Progenitor cell of endocrine pancreas (in vitro differentiated cells): ENCODE results near the gene NTSR2. TPM values are rescaled to one million over a fixed set of nuclear protein-coding genes. Genes with fewer than 3 reads are reported as not detected.
A peak's percentile ranks its signal among the peaks of the same experiment; 100 is the strongest.
"Not testable (repeated sequence)": the region's sequence is repeated elsewhere in the genome, so short reads cannot be mapped to it uniquely, and the experiment has no call there.

Experiments
- DNase-seq: peaks from one replicate; pipeline ENCODE4 v3.0.0; 2021; ENCODE audit warnings: low spot score; ENCODE audit not compliant: unreplicated experiment
- H3K27ac Mint-ChIP-seq: 2 replicates; pipeline ENCODE4 v1.8.0; 2021; ENCODE audit warnings: mild to moderate bottlenecking, moderate library complexity, mixed read lengths
- H3K27me3 Mint-ChIP-seq: 2 replicates; pipeline ENCODE4 v1.8.0; 2021; ENCODE audit warnings: mixed read lengths
- H3K36me3 Mint-ChIP-seq: 2 replicates; pipeline ENCODE4 v1.8.0; 2022; ENCODE audit warnings: mixed read lengths; ENCODE audit not compliant: insufficient read depth
- H3K4me1 Mint-ChIP-seq: 2 replicates; pipeline ENCODE4 v1.8.0; 2021; ENCODE audit warnings: low read depth, mixed read lengths
- H3K4me3 Mint-ChIP-seq: 2 replicates; pipeline ENCODE4 v1.8.0; 2021; ENCODE audit warnings: low read depth, mild to moderate bottlenecking, moderate library complexity, mixed read lengths
- H3K9me3 Mint-ChIP-seq: 2 replicates; pipeline ENCODE4 v1.8.0; 2021; ENCODE audit warnings: low read depth, mixed read lengths
- CTCF ChIP-seq: fragments of 200-600 bp; sonication (generic); IDR thresholded peaks from one replicate; pipeline ENCODE4 v1.5.0; 2021; ENCODE audit warnings: antibody characterized with exemption, mild to moderate bottlenecking; ENCODE audit not compliant: unreplicated experiment
- total RNA-seq: library from RNA; stranded (reverse); gene quantifications from 2 replicates; pipeline ENCODE4 v1.2.1, GENCODE V29; 2021

NTSR2 gene
- total RNA-seq, 1 donor from 2014 or later = not detected

- peaks cover 41% of the 10 kb centered on the region for H3K27me3 Mint-ChIP-seq
These were observed 5.0 kb downstream of the NTSR2 start for GRCh38 chr2:11665028-11665427.

GRCh38 chr2:11663427-11663826 lies 6.6 kb downstream of the NTSR2 start:
- TF ChIP-seq CTCF = no peak
- peaks cover 3% of the 10 kb centered on the region for H3K36me3 Mint-ChIP-seq
- H3K4me3 Mint-ChIP-seq = no peak overlapping the region
- no peak for DNase-seq
- H3K4me1 Mint-ChIP-seq = no peaks in the 10 kb centered on the region
- peaks cover 11% of the 10 kb centered on the region for H3K9me3 Mint-ChIP-seq
- no peak overlapping the region for H3K27ac Mint-ChIP-seq
- peaks cover 33% of the 10 kb centered on the region for H3K27me3 Mint-ChIP-seq

More at GRCh38 chr2:11665028-11665427, 5.0 kb downstream of the NTSR2 start:
- Mint-ChIP-seq H3K4me1 (no peaks in the 10 kb centered on the region), H3K9me3 (peaks cover 11% of the 10 kb centered on the region), H3K4me3 (no peak overlapping the region), H3K27ac (peak overlapping the region; percentile 49), H3K36me3 (peaks cover 3% of the 10 kb centered on the region)
- no peak for TF ChIP-seq CTCF
- DNase-seq = no peak

DNA sequence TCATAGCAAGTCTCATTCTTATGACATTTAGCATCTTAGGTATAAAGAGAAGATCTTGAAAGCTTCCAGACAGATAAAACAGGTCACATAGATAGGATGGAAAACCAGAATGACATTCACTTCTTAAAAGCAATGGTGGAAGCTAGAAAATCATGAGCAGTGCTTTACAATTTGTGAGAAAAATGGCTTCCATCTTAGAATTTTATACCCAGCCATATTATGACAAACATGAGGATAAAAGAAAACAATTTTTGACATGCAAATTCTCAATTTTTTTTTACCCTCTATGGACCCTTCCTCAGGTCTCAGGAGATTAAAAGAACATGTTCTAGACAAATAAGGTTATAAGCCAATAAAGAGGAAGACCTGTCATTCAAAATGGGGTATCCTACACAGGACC lies 7.1 kb downstream of the NTSR2 start:
- DNase-seq = no peak
- Mint-ChIP-seq H3K36me3 (peaks cover 3% of the 10 kb centered on the region), H3K4me3 (no peak overlapping the region), H3K9me3 (peaks cover 11% of the 10 kb centered on the region), H3K4me1 (no peaks in the 10 kb centered on the region), H3K27ac (no peak overlapping the region), H3K27me3 (peaks cover 29% of the 10 kb centered on the region)
- no peak for TF ChIP-seq CTCF

DNA sequence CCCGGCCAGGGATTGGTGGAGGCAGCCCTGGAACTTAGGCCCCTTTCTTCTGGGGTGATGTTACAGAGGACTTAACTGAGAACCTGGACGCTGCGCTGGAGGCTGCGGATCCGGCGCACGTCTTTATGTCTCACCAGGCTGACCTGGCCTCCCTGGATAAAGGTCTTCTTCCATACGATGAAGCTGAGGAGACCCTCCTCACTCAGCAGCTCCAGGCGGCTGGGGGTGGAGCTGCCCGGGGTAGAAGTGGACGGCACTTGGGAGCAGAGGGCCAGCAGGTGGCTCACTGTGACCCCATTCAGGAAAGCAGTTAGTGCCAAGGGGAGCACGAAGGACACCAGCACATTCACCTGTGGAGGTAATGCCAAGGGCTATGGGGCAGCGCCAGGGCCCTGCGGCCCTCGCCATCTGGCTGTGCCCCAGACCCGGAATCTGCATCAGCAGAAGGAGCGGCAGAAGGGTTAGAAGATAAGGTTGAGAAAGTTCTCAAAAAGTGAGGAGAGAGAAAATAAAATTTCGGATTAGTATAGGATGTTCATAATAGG lies 8.0 kb downstream of the NTSR2 start:
- Mint-ChIP-seq H3K9me3 (peaks cover 11% of the 10 kb centered on the region), H3K27me3 (peaks cover 19% of the 10 kb centered on the region), H3K4me3 (no peak overlapping the region), H3K4me1 (no peaks in the 10 kb centered on the region), H3K36me3 (peaks cover 3% of the 10 kb centered on the region), H3K27ac (no peak overlapping the region)
- no peak for DNase-seq
- TF ChIP-seq CTCF = no peak

DNA sequence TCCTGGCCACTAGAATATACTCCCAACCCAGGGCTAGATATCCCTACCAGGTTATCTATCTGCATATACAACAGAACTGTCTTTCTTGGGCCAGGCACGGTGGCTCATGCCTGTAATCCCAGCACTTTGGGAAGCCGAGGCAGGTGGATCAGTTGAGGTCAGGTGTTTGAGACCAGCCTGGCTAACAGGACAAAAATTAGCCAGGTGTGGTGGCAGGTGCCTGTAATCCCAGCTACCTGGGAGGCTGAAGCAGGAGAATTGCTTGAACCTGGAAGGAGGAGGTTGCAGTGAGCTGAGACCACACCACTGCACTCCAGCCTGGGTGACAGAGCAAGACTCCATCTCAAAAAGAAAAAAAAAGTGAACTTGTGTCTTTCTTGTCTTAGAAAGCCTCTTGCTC lies 9.6 kb downstream of the NTSR2 start:
- peaks cover 11% of the 10 kb centered on the region for H3K9me3 Mint-ChIP-seq
- not testable (repeated sequence) for H3K4me3 Mint-ChIP-seq, H3K27ac Mint-ChIP-seq, H3K4me1 Mint-ChIP-seq, DNase-seq, H3K36me3 Mint-ChIP-seq
- peaks cover 13% of the 10 kb centered on the region for H3K27me3 Mint-ChIP-seq

- no peak for DNase-seq
- Mint-ChIP-seq H3K36me3 (peaks cover 3% of the 10 kb centered on the region), H3K9me3 (peaks cover 11% of the 10 kb centered on the region)
These were observed 10.1 kb downstream of the NTSR2 start for GRCh38 chr2:11659851-11660250.

More at GRCh38 chr2:11659851-11660250, 10.1 kb downstream of the NTSR2 start:
- Mint-ChIP-seq H3K4me1 (peaks cover 5% of the 10 kb centered on the region), H3K27ac (no peak overlapping the region), H3K27me3 (peaks cover 13% of the 10 kb centered on the region), H3K4me3 (no peak overlapping the region)
- no peak for TF ChIP-seq CTCF
